CD4-positive, alpha-beta T cell treated with Interleukin-12 subunit alpha and Interleukin-12 subunit beta, for 1 hour (primary cell): Measurements from ENCODE around the gene APOC3.
A peak's percentile ranks its signal among the peaks of the same experiment; 100 is the strongest.
"Not testable (repeated sequence)": the region's sequence is repeated elsewhere in the genome, so short reads cannot be mapped to it uniquely, and the experiment has no call there.

Experiments
- DNase-seq: peaks from one replicate; pipeline ENCODE4 v3.0.0-alpha.2; 2020

APOC3 gene

DNA sequence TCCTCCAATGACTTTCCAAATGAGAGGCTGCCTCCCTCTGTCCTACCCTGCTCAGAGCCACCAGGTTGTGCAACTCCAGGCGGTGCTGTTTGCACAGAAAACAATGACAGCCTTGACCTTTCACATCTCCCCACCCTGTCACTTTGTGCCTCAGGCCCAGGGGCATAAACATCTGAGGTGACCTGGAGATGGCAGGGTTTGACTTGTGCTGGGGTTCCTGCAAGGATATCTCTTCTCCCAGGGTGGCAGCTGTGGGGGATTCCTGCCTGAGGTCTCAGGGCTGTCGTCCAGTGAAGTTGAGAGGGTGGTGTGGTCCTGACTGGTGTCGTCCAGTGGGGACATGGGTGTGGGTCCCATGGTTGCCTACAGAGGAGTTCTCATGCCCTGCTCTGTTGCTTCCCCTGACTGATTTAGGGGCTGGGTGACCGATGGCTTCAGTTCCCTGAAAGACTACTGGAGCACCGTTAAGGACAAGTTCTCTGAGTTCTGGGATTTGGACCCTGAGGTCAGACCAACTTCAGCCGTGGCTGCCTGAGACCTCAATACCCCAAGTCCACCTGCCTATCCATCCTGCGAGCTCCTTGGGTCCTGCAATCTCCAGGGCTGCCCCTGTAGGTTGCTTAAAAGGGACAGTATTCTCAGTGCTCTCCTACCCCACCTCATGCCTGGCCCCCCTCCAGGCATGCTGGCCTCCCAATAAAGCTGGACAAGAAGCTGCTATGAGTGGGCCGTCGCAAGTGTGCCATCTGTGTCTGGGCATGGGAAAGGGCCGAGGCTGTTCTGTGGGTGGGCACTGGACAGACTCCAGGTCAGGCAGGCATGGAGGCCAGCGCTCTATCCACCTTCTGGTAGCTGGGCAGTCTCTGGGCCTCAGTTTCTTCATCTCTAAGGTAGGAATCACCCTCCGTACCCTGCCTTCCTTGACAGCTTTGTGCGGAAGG, 2.9 kb downstream of the APOC3 start:
- no peak for DNase-seq

DNA sequence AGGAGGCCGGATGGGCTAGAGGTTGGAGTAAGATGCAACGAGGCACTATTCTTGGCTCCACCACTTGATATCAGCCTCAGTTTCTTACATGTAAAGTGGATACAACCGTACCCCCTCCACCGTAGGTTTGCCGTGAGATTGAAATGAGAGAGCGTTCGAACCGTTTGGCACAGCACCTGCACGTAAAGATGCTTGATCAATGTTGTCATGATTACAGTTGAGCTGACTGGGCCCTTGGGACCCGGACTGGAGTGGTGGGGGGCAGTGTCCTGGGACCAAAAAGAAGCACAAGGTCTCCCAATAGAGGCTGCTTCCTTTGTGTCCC, 3.7 kb downstream of the APOC3 start:
- no peak for DNase-seq

GRCh38 chr11:116833816-116834534, 4.3 kb downstream of the APOC3 start:
- no peak for DNase-seq

DNA sequence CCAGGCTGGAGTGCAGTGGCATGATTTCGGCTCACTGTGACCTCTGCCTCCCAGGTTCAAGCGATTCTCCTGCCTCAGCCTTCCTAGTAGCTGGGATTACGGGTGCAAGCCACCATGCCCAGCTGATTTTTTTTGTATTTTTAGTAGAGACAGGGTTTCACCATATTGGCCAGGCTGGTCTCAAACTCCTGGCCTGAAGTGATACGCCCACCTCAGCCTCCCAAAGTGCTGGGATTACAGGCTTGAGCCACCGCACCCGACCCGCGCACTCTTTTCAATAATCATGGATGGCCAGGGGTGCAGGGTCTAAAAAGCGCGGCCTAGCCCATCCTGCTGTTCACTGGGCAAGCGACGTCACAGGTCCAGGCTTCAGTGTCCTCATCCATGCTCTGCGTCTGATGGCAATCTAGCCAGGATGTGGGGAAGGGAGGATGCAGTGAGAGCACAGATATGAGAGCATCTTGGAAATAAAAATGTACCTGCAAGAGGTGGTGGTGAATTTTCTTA, 4.9 kb downstream of the APOC3 start:
- not testable (repeated sequence) for DNase-seq

DNA sequence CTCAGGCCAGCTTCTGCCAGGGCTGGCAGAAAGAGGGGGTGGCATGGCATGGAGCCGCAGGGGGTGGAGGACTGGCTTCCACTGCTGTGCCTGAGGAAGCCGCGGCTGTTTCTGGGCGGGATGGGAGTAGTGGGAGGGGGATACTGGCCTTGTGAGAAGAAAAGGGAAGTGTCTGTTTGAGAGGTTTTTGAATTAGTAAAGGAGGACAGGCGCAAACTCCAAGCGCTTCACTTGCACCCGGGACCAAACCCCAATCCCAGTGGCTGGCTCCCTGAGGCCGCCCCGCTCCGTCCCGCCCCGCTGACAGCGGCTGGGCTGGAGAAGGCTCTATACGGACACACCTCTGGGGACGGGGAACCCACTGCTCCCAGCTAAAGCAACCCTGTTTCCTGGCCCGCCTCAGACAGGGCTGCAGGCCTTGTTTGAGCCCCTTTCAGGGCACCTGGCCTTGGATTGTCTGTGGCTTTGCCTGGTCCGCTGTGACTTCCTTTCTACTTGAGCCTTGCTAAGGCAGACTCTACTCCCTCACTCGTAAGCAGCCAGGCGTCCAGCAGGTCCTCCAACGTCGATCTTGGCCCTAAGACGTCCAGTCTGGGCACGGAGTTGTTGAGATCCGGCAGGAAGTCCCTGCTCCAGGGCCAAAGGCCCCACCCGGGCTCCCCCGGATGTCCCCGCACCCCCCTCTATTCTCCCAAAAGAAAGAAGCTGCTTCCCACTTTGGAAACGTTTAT, 5.5 kb downstream of the APOC3 start:
- DNase-seq = no peak

- peak; percentile 85 for DNase-seq
Measured at GRCh38 chr11:116835791-116836631, 6.3 kb downstream of the APOC3 start.

DNA sequence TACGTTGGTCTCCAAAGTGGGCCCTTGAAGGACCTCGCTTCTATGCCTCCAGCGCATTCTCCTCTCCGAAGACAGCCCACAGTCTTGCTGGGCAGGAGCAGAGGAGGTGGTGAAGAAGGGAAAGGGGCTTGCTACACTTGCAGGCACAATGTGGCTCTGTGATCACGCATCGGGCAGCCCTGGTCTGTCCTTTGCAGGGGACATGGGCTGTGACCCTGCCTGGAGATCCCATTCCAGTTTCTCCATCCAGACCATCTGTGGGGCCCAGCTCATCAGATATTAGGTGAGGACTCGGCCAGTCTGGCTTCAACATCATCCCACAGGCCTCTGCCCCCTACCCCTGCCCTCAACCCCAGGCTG, 6.9 kb downstream of the APOC3 start:
- DNase-seq = no peak

DNA sequence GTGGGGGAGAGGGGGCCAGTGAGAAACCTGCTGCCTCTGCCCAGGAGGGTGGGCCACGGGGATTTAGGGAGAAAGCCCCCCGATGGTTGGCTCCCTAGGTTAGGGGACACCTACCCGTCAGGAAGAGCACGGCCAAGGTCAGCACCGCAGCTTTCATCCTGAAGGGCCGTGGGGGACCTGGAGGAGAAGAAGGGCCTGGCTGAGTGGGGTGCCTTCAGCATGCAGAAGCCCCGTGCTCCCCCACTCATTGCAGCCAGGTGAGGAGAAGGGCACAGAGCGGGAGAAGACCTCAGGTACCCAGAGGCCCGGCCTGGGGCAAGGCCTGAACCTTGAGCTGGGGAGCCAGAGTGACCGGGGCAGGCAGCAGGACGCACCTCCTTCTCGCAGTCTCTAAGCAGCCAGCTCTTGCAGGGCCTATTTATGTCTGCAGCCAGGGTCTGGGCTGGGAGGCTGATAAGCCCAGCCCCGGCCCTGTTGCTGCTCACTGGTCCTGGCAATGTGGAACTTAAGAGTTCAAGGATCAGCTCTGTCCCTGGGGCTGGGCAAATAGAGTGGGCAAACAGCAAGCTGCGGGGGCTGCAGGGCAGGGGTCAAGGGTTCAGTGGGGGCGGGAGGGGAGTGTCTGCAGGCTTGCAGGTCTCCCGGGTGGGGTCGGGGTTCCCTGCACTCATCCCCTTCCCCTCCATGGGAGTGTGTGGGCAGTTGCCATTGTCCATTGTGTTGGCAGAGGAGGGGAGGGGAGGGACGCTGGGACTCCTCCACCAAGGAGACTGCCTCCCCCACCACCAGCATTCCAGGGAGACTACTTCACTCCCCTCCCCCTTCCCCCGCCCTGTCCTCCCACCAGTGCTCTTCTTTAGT, 7.8 kb downstream of the APOC3 start, which contains the start of gene APOA1:
Gene APOA1 (minus strand): TSS at position 392 of the 861 bp plus-strand sequence. CDS start 235 bp downstream, at position 157.
- DNase-seq = no peak

DNA sequence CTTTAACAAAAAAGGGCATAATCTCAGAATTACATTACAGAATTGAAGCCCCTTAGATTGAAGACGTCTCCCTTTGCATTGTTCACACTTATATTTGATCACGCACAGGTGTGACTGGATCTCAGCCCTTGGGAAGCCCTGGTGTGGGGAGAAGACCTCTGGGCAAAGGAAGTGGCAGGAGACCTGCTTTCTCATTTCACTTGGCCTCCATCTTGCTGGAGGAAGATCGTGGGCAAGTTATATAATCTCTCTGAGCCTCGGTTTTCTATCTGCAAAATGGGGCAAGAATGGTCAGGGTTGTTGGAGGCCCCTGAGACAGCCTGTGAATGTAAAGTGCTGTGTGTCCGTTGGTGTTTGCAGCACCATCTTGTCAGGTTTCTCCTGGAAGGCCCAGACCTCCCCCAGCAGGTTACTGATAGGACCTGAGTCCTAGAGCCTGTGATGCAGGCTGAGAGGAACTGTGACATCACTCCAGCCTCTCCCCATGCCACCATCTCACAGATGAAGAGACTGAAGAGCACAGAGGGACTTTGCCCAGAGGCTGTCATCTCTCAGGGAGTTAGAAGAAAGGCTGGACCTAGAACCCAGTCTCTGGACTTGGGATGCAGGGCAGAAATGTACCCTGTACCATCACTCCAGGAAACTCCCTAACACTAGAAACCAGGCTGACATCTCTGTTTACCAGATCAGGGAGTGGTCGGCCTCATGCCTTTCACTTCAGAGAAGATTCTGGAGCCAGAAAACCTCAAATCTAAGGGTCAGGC, 8.8 kb downstream of the APOC3 start:
- no peak for DNase-seq

- DNase-seq = no peak
Measured at GRCh38 chr11:116840224-116840745, 10.6 kb downstream of the APOC3 start.

DNA sequence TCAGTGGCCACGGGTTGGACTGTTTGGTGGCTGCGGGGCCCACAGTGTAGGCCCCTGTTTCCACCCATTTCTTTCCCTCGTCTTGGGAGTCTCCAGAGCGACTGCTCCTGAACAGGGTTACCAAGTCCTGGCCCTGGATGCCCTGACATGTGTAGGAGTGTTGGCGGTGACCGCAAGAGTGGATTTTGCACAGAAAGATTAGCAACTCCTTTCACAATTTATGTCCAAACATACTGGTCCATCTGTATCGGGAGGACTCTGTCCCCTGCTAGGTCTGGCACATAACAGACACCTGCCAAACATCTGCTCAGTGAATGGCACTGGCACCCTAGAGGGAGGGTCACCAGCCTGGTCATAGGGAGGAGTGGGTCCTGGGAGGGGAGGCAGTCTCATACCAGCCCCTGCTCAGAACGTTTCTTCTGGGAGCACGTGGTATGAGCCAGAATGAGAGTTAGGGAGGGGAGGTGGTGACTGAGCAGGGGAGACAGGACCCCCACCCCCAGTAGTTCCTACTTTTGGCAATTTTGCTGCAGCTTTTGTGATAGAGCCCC, 11.1 kb downstream of the APOC3 start:
- no peak for DNase-seq

DNA sequence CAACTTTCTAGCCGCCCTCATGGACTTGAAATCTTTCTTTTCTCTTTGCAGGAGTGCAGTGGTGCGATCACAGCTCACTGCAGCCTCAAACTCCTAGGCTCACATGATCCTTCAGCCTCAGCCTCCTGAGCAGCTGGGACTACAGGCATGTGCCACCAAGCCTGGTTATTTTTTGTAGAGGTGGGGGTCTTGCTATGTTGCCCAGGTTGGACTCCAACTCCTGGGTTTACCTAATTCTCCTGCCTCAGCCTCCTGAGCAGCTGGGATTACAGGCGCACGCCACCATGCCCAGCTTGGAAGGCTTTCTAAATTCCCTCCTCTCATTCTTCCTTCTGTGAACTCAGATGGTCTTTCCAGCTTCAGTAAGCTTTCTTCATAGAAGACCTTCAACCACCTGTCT, 12.4 kb downstream of the APOC3 start:
- DNase-seq = no peak

DNA sequence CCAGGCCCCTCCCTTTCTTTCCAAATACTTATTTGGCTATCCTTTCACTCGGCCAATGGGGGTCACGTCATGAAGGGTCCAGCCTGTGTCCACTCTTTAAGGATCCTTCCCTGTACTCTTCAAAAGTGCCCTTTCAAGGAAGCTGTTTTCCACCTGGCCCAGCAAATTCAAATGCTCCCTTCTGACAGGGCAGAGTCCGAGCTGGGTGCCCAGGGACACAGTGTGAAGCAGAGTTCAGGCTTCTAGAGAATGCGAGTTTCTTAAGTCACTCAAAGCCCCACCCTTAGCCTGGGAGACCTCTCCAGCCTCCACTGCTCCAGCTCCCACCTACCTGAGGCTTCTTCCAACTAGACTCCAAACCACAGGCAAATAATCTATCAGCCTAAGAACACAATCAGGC, 13.2 kb downstream of the APOC3 start:
- no peak for DNase-seq

- DNase-seq = no peak
Measured at GRCh38 chr11:116843661-116844060, 14.0 kb downstream of the APOC3 start.

GRCh38 chr11:116844722-116845121, 15.0 kb downstream of the APOC3 start:
- DNase-seq = no peak

GRCh38 chr11:116847612-116848011, 17.9 kb downstream of the APOC3 start:
- no peak for DNase-seq

DNA sequence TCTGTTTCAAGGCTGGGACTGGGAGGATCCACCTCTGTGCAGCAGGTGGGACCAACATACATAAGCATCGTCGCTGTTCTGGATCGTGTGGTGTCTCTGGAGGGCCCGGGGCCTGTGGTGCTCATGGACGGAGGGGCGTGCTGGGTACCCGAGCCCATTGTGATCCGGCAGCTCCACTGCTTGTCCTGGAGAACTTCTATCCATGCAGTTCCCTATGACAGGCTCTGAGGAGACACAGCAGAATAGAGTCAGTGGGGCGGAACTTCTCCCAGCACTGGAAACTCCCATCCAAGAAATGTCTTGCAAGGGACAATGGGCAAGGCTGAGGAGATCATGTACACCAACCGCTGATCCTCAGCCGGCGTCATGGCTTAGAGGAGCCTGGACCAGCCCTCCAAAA, 19.4 kb downstream of the APOC3 start:
- no peak for DNase-seq

DNA sequence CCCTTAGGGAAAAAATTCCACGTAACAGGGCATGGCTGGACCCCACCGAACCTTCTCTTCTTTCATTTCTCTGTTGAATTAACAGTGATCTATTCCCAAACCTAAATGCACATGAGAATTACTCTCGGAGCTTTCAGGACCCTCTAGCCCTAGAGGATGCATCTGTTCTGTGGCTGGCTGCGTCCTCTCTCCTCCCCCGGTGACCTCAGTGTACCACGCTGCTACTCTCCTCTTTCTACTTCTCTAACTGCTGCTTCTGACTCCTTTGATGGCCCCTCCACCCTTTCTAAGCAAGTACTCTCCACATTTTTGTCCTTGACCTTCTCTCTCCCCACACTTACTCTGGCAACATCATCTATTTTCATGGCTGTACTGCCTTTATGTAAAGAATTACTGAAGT, 19.8 kb downstream of the APOC3 start:
- DNase-seq = no peak

- DNase-seq = peak; percentile 67
Measured at GRCh38 chr11:116851626-116852025, 21.9 kb downstream of the APOC3 start.
